ENCODE measurements around the gene TCF7L1. TPM values are rescaled to one million over a fixed set of nuclear protein-coding genes. Genes with fewer than 3 reads are reported as not detected.
"Not testable (repeated sequence)": the region's sequence is repeated elsewhere in the genome, so short reads cannot be mapped to it uniquely, and the experiment has no call there.

Gene TCF7L1
- total RNA-seq, 6 experiments from 2014 or later: 1.2 to 8.8 (median 3.7) TPM

DNA sequence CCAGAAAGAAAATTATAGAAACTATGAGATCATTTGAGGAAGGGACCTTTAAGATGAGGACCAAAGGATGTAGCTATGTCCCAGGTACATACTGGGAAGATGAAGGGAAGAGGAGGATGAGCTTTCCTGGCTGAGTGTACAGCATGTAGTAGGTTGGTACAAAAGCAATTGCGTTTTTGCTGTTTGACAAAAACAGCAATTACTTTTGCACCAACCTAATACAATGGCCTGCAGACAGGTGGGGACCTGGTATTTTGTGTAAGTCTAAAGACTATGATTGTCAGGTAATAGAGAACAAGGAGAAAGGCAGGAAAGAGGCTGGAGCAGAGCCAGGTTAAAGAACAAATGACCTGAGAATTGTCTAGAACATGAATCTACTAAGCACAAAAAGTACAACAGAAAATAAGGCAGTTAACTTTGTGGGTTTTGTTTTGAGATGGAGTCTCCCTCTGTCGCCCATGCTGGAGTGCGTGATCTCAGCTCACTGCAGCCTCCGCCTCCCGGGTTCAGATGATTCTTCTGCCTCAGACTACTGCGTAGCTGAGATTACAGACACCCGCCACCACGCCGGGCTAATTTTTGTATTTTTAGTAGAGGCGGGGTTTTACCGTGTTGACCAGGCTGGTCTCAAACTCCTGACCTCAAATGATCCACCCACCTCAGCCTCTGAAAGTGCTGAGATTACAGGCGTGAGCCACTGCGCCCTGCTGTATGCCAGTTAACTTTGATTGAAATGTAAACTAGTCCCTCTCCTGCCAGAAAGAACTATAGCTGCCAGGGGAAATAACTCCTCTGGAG, 197.8 kb downstream of the TCF7L1 start:
- Histone ChIP-seq H3K4me1 (no peaks in the 10 kb centered on the region), H3K27me3 (no peaks in the 10 kb centered on the region), H3K27ac (no peak overlapping the region), H3K9me3 (no peaks in the 10 kb centered on the region), H3K36me3 (no peaks in the 10 kb centered on the region), H3K4me3 (no peak overlapping the region)
- intact Hi-C loops (cut with DNase I): no loop called here
- WGBS (ENCODE audit: insufficient coverage, low coverage, low lambda C conversion rate, missing lambda C conversion rate): 79% methylated on average over 12 of the region's 13 CpGs
- TF ChIP-seq POLR2A (IDR thresholded peaks at IDR 0.05): no peak
- TF ChIP-seq, protein P1, sequence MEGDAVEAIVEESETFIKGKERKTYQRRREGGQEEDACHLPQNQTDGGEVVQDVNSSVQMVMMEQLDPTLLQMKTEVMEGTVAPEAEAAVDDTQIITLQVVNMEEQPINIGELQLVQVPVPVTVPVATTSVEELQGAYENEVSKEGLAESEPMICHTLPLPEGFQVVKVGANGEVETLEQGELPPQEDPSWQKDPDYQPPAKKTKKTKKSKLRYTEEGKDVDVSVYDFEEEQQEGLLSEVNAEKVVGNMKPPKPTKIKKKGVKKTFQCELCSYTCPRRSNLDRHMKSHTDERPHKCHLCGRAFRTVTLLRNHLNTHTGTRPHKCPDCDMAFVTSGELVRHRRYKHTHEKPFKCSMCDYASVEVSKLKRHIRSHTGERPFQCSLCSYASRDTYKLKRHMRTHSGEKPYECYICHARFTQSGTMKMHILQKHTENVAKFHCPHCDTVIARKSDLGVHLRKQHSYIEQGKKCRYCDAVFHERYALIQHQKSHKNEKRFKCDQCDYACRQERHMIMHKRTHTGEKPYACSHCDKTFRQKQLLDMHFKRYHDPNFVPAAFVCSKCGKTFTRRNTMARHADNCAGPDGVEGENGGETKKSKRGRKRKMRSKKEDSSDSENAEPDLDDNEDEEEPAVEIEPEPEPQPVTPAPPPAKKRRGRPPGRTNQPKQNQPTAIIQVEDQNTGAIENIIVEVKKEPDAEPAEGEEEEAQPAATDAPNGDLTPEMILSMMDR (IDR thresholded peaks at IDR 0.05): no peak
- DNase-seq (no peak), ATAC-seq (no peak)

DNA sequence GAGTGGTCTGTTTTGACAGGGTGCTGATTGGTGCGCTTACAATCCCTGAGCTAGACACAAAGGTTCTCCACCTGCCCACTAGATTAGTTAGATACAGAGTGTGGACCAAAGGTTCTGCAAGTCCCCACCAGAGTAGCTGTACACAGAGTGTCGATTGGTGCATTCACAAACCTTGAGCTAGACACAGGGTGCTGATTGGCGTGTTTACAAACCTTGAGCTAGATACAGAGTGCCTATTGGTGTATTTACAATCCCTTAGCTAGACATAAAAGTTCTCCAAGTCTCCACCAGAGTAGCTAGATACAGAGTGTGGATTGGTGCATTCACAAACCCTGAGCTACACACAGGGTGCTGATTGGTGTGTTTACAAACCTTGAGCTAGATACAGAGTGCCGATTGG, 200.7 kb downstream of the TCF7L1 start:
- H3K9me3 ChIP-seq; DNase-seq; H3K36me3 ChIP-seq; ATAC-seq; H3K27me3 ChIP-seq; intact Hi-C loops (cut with DNase I); H3K4me1 ChIP-seq; H3K27ac ChIP-seq; H3K4me3 ChIP-seq: not testable (repeated sequence)
- WGBS (ENCODE audit: insufficient coverage, low coverage, low lambda C conversion rate, missing lambda C conversion rate): no CpG with 5 or more reads among the region's 4 CpGs

DNA sequence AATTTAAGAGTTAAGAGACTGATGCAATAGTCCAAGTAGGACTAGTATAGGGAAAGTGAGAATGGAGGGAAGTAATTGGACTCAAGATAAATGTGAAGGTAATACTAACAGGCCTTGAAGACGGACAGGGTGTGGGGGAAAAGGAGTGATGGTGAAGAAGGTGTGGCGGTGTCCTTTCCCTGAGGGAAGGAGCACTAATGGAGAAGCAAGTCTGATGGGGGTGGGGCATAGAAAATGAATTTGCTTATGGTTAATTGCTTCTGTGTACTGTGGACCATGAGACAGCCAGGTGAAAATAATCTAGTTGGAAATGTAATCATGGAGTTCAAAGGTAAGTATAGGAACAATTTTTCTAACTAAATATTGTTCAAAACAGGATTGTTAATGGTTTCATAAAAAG, 201.7 kb downstream of the TCF7L1 start:
- 87% methylated on average over 2 of the region's 2 CpGs for WGBS (ENCODE audit: insufficient coverage, low coverage, low lambda C conversion rate, missing lambda C conversion rate)
- no peaks in the 10 kb centered on the region for H3K9me3 ChIP-seq
- no peak for ATAC-seq
- no peaks in the 10 kb centered on the region for H3K36me3 ChIP-seq
- no peaks in the 10 kb centered on the region for H3K27me3 ChIP-seq
- no peak for TF ChIP-seq POLR2A (IDR thresholded peaks at IDR 0.05)
- TF ChIP-seq, protein P1 (IDR thresholded peaks at IDR 0.05): no peak
- no peak for DNase-seq
- no peak overlapping the region for H3K4me3 ChIP-seq
- peaks cover 0 to 2% (median 0%) of the 10 kb centered on the region in 4 donors for H3K4me1 ChIP-seq
- H3K27ac ChIP-seq: no peak overlapping the region
- intact Hi-C loops (cut with DNase I): no loop called here

DNA sequence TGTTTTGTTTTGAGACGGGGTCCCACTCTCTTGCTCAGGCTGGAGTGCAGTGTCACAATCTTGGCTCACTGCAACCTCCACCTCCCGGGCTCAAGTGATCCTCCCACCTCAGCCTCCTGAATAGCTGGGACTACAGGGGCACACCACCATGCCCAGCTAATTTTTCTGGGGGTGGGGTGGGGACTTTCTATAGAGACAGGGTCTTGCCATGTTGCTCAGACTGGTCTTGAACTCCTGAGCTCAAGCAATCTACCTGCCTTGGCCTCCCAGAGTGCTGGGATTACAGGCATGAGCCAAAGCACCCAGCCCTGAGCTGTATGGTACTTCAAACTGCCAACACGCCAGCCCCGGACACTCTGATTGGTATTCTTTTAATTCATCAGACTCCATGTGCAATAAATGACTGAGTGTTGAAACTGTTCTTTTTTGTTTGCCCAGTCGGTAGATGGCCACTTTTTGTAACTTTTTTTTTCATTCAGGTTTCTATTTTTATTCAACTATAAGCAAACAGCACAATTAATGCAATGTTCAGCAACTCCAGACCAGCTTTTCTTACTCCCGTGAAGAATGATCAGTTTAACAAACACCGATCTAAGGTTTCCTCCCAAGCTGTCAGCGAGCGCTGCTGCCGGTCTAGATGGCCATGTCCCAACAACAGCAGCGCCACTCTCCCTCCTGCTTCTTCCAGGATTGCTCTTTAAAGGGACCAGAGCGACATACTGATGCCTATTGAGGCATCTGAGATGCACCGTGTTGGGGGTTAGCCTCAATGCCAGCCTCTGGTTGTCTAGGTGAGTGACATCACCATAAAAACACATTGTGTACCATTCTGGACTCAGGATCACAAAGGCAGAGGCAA, 207.1 kb downstream of the TCF7L1 start:
- ATAC-seq (peak; percentile 71 to 93 (median 77)), DNase-seq (no peak)
- H3K9me3 ChIP-seq: no peaks in the 10 kb centered on the region
- H3K27me3 ChIP-seq: no peaks in the 10 kb centered on the region
- TF ChIP-seq POLR2A (IDR thresholded peaks at IDR 0.05): peak; percentile 23
- TF ChIP-seq, protein P1 (IDR thresholded peaks at IDR 0.05): no peak
- 26% methylated on average over 13 of the region's 13 CpGs for WGBS (ENCODE audit: insufficient coverage, low coverage, low lambda C conversion rate, missing lambda C conversion rate)
- intact Hi-C loops (cut with DNase I): no loop called here
- peaks cover 0 to 12% (median 0%) of the 10 kb centered on the region in 4 donors for H3K4me1 ChIP-seq
- H3K27ac ChIP-seq: no peak overlapping the region
- peaks cover 0 to 9% (median 2%) of the 10 kb centered on the region in 4 donors for H3K36me3 ChIP-seq
- H3K4me3 ChIP-seq: no peak overlapping the region

Measured in right lobe of liver (tissue), 6 donors.